GM21360 (cell line): ENCODE data around the gene LRP2.

Experiments
- ATAC-seq: cut with Tn5 transposase; IDR thresholded peaks from one replicate; pipeline ENCODE4 v1.9.1; 2021; ENCODE audit warnings: mild to moderate bottlenecking, moderate library complexity; ENCODE audit not compliant: unreplicated experiment

The LRP2 gene

GRCh38 chr2:169094676-169095075 is 267.7 kb downstream of the LRP2 start:
- no peak for ATAC-seq

GRCh38 chr2:169093535-169093934 is 268.8 kb downstream of the LRP2 start:
- ATAC-seq, result no peak

GRCh38 chr2:169091761-169092519 is 270.4 kb downstream of the LRP2 start:
- ATAC-seq, result no peak

- ATAC-seq, result no peak
Observed at GRCh38 chr2:169091256-169091655, 271.1 kb downstream of the LRP2 start.

GRCh38 chr2:169090133-169090820 is 272.1 kb downstream of the LRP2 start:
- no peak for ATAC-seq

- no peak for ATAC-seq
Observed at GRCh38 chr2:169089182-169089581, 273.2 kb downstream of the LRP2 start.

- no peak for ATAC-seq
Observed at GRCh38 chr2:169087757-169088379, 274.5 kb downstream of the LRP2 start.

- no peak for ATAC-seq
Observed at GRCh38 chr2:169086893-169087467, 275.4 kb downstream of the LRP2 start.

- peak; percentile 71 for ATAC-seq
Observed at GRCh38 chr2:169082995-169083394, 279.3 kb downstream of the LRP2 start.

GRCh38 chr2:169081551-169081950 is 280.8 kb downstream of the LRP2 start:
- ATAC-seq, result no peak

- peak; percentile 78 for ATAC-seq
Observed at GRCh38 chr2:169080250-169081069, 281.9 kb downstream of the LRP2 start.

- no peak for ATAC-seq
Observed at GRCh38 chr2:169077674-169078240, 284.6 kb downstream of the LRP2 start.
